Measurements from ENCODE around the gene PKN1. TPM values are rescaled to one million over a fixed set of nuclear protein-coding genes. Genes with fewer than 3 reads are reported as not detected.

Gene PKN1
- total RNA-seq, 6 experiments from 2014 or later, result 19.5 to 49.4 (median 34.1) TPM

- TF ChIP-seq POLR2A (IDR thresholded peaks at IDR 0.05) (no peak), CTCF (IDR thresholded peaks at IDR 0.05) (no peak)
- Histone ChIP-seq H3K4me3 (no peak overlapping the region), H3K27ac (no peak overlapping the region), H3K4me1 (no peaks in the 10 kb centered on the region), H3K27me3 (no peaks in the 10 kb centered on the region), H3K36me3 (peaks cover 0 to 11% (median 0%) of the 10 kb centered on the region in 4 donors), H3K9me3 (no peaks in the 10 kb centered on the region)
- DNase-seq, result no peak
- intact Hi-C loops (cut with DNase I), result no loop called here
- no peak for ATAC-seq
- WGBS (ENCODE audit: insufficient coverage, low coverage, low lambda C conversion rate, missing lambda C conversion rate), result 92% methylated on average over 12 of the region's 16 CpGs
Measured at GRCh38 chr19:14487370-14488125, 54.4 kb downstream of the PKN1 start.

GRCh38 chr19:14492756-14493337 is 59.7 kb downstream of the PKN1 start:
- peaks cover 0 to 11% (median 0%) of the 10 kb centered on the region in 4 donors for H3K36me3 ChIP-seq
- intact Hi-C loops (cut with DNase I), result no loop called here
- H3K27me3 ChIP-seq, result no peaks in the 10 kb centered on the region
- DNase-seq (no peak), ATAC-seq (no peak)
- 93% methylated on average over 3 of the region's 5 CpGs for WGBS (ENCODE audit: insufficient coverage, low coverage, low lambda C conversion rate, missing lambda C conversion rate)
- no peak overlapping the region for H3K27ac ChIP-seq
- peaks cover 0 to 24% (median 9%) of the 10 kb centered on the region in 4 donors for H3K4me1 ChIP-seq
- H3K9me3 ChIP-seq, result no peaks in the 10 kb centered on the region
- TF ChIP-seq POLR2A (IDR thresholded peaks at IDR 0.05), result no peak
- no peak for TF ChIP-seq CTCF (IDR thresholded peaks at IDR 0.05)
- no peak overlapping the region for H3K4me3 ChIP-seq

- Histone ChIP-seq H3K4me1 (peaks cover 0 to 39% (median 14%) of the 10 kb centered on the region in 4 donors), H3K27ac (no peak overlapping the region), H3K36me3 (peaks cover 0 to 3% (median 0%) of the 10 kb centered on the region in 4 donors), H3K27me3 (no peaks in the 10 kb centered on the region), H3K9me3 (no peaks in the 10 kb centered on the region), H3K4me3 (no peak overlapping the region)
- WGBS (ENCODE audit: insufficient coverage, low coverage, low lambda C conversion rate, missing lambda C conversion rate), result 64% methylated on average over 4 of the region's 4 CpGs
- DNase-seq, result no peak
- intact Hi-C loops (cut with DNase I), result no loop called here
- no peak for ATAC-seq
- TF ChIP-seq CTCF (IDR thresholded peaks at IDR 0.05) (no peak), POLR2A (IDR thresholded peaks at IDR 0.05) (no peak)
Measured at GRCh38 chr19:14494411-14494810, 61.3 kb downstream of the PKN1 start.

- DNase-seq, result no peak
- Histone ChIP-seq H3K27me3 (no peaks in the 10 kb centered on the region), H3K27ac (peak overlapping the region in 2 of 3 donors; percentile 38 to 74), H3K36me3 (no peaks in the 10 kb centered on the region), H3K4me1 (peaks cover 0 to 39% (median 14%) of the 10 kb centered on the region in 4 donors), H3K9me3 (no peaks in the 10 kb centered on the region), H3K4me3 (peak overlapping the region; percentile 75 to 90 (median 82))
- ATAC-seq, result no peak
- TF ChIP-seq POLR2A (IDR thresholded peaks at IDR 0.05) (no peak), CTCF (IDR thresholded peaks at IDR 0.05) (no peak)
- 4% methylated on average over 5 of the region's 14 CpGs for WGBS (ENCODE audit: insufficient coverage, low coverage, low lambda C conversion rate, missing lambda C conversion rate)
- intact Hi-C loops (cut with DNase I), result no loop called here
Measured at GRCh38 chr19:14494910-14495671, 62.0 kb downstream of the PKN1 start.

Measured in right lobe of liver (tissue), 6 donors.